Breast epithelium (tissue), 4 donors: Measurements from ENCODE around the gene ZNF268. TPM values are rescaled to one million over a fixed set of nuclear protein-coding genes. Genes with fewer than 3 reads are reported as not detected.

Source experiments
- DNase-seq, 2 donors: peaks; one replicate each; pipeline ENCODE4 v3.0.0-alpha.2; 2019; ENCODE audit warnings: low spot score in 2 of 2
- H3K27ac ChIP-seq, 2 donors: fragments of 200-600 bp; sonication (generic) in 1 of 2; one replicate each; pipeline ENCODE4 v1.5.1; 2016 to 2019; ENCODE audit warnings: mild to moderate bottlenecking in 1 of 2
- H3K27me3 ChIP-seq, 2 donors: fragments of 200-600 bp; sonication (generic) in 1 of 2; one replicate each; pipeline versions ENCODE4 v1.5.1 to v1.6.0; 2017 to 2019; ENCODE audit warnings: control low read depth in 1 of 2, mild to moderate bottlenecking in 1 of 2
- H3K36me3 ChIP-seq: fragments of 200-600 bp; one replicate; pipeline ENCODE4 v1.5.1; 2019
- H3K4me1 ChIP-seq, 2 donors: fragments of 200-600 bp; sonication (generic); one replicate each; pipeline ENCODE4 v1.5.1; 2016 to 2019; ENCODE audit warnings: control low read depth in 1 of 2
- H3K4me3 ChIP-seq, 3 donors: fragments of 200-600 bp; sonication (generic); 1 replicate in 2 of 3; 2 replicates in 1 of 3; pipeline ENCODE4 v1.5.1; 2016 to 2019; ENCODE audit warnings: mild to moderate bottlenecking in 3 of 3, moderate library complexity in 2 of 3
- H3K9me3 ChIP-seq, 2 donors: fragments of 200-600 bp; sonication (generic) in 1 of 2; one replicate each; pipeline ENCODE4 v1.5.1; 2016 to 2019; ENCODE audit warnings: control low read depth in 1 of 2
- POLR2A ChIP-seq: fragments of 450-650 bp; IDR thresholded peaks from one replicate; pipeline ENCODE4 v1.6.1; 2016; ENCODE audit warnings: antibody characterized with exemption, mild to moderate bottlenecking, moderate library complexity
- POLR2AphosphoS5 ChIP-seq, 3 donors: sonication (generic); formaldehyde crosslinking; IDR thresholded peaks; one replicate each; pipeline ENCODE4 v1.6.1; 2017; ENCODE audit warnings: antibody characterized with exemption in 3 of 3
- intact Hi-C: fragments of 100-400 bp; cut with DNase I; formaldehyde crosslinking; loops from one replicate; pipeline ENCODE4 v1.15.1; 2023; ENCODE audit warnings: low total_unique reads
- total RNA-seq, 3 donors: library from RNA; depleted of rRNA; stranded (reverse); fragments of >200 nt; gene quantifications; one replicate each; pipeline ENCODE4 v1.1.0, GENCODE V29; 2016
- TF ChIP-seq, protein P1 (sequence below), 3 donors: fragments of 450-650 bp; IDR thresholded peaks; one replicate each; pipeline ENCODE4 v1.5.1; 2016 to 2017; ENCODE audit warnings: antibody characterized with exemption in 3 of 3, mild to moderate bottlenecking in 3 of 3, moderate library complexity in 3 of 3

The ZNF268 gene
- total RNA-seq, 3 donors from 2014 or later, result 15.4 to 38.2 (median 23.3) TPM

DNA sequence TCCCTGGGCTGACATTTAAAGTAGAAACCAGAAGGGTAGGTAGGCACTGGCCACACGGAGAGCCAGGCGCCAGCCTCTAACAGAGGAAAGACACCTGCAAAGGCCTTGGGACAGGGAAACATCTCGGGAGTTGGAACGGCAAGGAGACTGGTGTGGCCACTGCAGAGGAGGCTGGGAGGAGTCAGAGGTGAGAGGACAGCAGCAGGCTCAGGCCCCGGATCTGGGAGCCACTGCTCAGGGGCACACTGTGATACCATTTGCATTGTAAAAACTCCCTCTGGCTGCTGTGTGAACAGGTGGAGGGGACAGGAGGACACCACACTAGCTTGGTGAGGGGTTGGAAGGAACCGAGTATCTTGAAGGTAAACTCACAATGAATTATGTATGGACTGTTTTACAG lies 51.7 kb downstream of the ZNF268 start:
- TF ChIP-seq POLR2AphosphoS5 (IDR thresholded peaks at IDR 0.05), result no peak
- no peak for TF ChIP-seq POLR2A
- TF ChIP-seq, protein P1, sequence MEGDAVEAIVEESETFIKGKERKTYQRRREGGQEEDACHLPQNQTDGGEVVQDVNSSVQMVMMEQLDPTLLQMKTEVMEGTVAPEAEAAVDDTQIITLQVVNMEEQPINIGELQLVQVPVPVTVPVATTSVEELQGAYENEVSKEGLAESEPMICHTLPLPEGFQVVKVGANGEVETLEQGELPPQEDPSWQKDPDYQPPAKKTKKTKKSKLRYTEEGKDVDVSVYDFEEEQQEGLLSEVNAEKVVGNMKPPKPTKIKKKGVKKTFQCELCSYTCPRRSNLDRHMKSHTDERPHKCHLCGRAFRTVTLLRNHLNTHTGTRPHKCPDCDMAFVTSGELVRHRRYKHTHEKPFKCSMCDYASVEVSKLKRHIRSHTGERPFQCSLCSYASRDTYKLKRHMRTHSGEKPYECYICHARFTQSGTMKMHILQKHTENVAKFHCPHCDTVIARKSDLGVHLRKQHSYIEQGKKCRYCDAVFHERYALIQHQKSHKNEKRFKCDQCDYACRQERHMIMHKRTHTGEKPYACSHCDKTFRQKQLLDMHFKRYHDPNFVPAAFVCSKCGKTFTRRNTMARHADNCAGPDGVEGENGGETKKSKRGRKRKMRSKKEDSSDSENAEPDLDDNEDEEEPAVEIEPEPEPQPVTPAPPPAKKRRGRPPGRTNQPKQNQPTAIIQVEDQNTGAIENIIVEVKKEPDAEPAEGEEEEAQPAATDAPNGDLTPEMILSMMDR (IDR thresholded peaks at IDR 0.05), result no peak
- H3K9me3 ChIP-seq, result peaks cover 41 to 59% of the 10 kb centered on the region in 2 donors
- H3K36me3 ChIP-seq, result no peaks in the 10 kb centered on the region
- H3K4me1 ChIP-seq, result no peaks in the 10 kb centered on the region
- intact Hi-C loops, result no loop called here
- DNase-seq, result no peak
- no peak overlapping the region for H3K4me3 ChIP-seq
- no peak overlapping the region for H3K27ac ChIP-seq
- H3K27me3 ChIP-seq, result peaks cover 0 to 10% of the 10 kb centered on the region in 2 donors

DNA sequence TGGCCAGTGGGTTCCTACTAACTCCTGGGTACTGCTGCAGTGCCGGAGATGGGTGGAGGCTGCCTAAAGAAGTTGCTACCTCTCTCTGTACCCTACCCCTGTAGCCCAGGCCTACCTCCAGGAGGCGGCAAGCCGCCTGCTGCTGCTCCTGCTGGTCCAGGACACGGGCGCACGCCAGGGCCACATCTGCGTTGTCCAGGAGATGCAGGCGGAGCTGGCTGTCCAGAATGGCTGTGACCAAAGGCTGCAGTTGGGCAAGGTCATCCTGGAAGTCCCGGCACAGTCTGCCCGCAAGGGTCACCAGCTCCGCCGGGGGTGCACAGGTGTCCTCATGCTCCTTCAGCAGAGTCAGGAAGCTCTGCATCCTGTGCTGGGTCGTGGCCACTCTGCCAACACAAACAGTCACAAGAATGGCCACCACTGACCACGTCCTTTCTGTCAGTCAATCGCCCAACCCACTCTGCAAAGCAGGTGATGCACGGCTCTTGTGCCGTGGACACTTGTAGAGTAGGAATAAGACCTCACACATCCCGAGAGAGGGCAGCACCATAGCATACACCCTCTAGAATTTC lies 52.8 kb downstream of the ZNF268 start:
- intact Hi-C loops, result no loop called here
- peaks cover 39 to 60% of the 10 kb centered on the region in 2 donors for H3K9me3 ChIP-seq
- no peak overlapping the region for H3K27ac ChIP-seq

DNA sequence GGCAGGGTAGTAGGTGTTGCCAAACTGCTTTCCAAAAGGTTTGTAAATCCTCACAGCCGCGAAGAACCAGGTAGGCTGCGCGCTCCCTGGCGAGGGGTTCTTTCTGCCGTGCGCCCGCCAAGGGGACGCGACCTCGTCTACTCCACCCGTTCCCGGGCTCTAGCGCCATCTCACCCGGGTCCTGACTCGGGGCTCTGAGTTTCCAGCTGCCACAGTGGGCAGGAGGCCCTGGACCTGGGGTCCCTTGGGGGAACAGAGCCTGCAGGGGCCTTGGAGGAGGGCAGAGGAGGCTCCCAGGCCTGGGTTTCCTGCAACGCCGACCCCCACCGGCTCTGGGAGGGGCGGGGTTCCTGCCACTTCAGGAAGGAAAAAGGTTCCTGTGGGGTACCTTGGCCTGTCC lies 53.7 kb downstream of the ZNF268 start:
- intact Hi-C loops, result no loop called here
- no peak overlapping the region for H3K27ac ChIP-seq
- H3K9me3 ChIP-seq, result peaks cover 42 to 56% of the 10 kb centered on the region in 2 donors
- no peaks in the 10 kb centered on the region for H3K4me1 ChIP-seq
- TF ChIP-seq POLR2A (no peak), POLR2AphosphoS5 (IDR thresholded peaks at IDR 0.05) (no peak)
- TF ChIP-seq, protein P1 (IDR thresholded peaks at IDR 0.05), result no peak
- H3K27me3 ChIP-seq, result peaks cover 0 to 10% of the 10 kb centered on the region in 2 donors
- no peak overlapping the region for H3K4me3 ChIP-seq
- DNase-seq, result no peak
- no peaks in the 10 kb centered on the region for H3K36me3 ChIP-seq

More for the DNA sequence above, 52.8 kb downstream of the ZNF268 start:
- Histone ChIP-seq H3K4me1 (no peaks in the 10 kb centered on the region), H3K27me3 (peaks cover 0 to 10% of the 10 kb centered on the region in 2 donors), H3K36me3 (no peaks in the 10 kb centered on the region), H3K4me3 (no peak overlapping the region)
- DNase-seq, result no peak
- TF ChIP-seq, protein P1 (IDR thresholded peaks at IDR 0.05), result no peak
- TF ChIP-seq POLR2A (no peak), POLR2AphosphoS5 (IDR thresholded peaks at IDR 0.05) (no peak)

DNA sequence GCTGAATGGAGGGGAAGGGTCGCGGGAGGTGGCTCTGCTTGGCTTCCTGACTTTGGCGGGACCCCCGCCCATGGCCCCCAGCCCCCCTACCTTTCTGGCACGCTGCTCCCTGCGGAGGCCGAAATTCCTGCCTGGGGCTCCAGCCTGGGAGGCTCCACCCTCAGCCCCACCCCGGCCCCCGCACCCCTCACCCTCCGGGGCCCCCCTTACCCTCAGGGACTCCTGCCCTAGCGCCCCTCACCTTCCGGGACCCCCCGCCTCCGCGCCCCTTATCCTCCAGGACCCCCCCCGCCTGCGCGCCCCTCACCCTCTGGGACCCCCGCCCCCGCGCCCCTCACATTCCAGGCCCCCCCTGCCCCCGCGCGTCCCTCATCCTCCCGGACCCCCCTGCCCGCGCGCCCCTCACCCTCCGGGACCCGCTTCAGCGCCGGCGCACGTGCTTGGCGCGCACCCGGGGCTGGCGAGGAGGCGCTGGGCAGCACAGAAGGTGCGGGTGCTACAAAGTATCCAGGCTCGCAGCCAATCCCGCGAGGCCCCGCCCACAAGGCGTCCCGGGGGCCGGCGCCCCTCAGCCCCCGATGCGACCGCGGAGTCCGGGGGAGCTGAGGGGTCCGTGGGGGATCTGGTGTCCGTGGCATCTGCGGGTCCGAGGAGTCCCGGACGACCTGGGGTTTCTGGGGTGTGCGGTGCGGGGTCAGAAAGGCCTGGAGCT lies 54.3 kb downstream of the ZNF268 start, which contains the start of gene ANHX:
Gene ANHX, minus strand, starts transcription at position 477 of the 712 bp plus-strand sequence. CDS start 1,521 bp downstream, outside the sequence.
- Histone ChIP-seq H3K4me1 (no peaks in the 10 kb centered on the region), H3K27ac (no peak within 1 kb of the TSS), H3K36me3 (no peaks in the 10 kb centered on the region), H3K4me3 (no peak within 1 kb of the TSS), H3K9me3 (peaks cover 42 to 56% of the 10 kb centered on the region in 2 donors), H3K27me3 (peaks cover 0 to 10% of the 10 kb centered on the region in 2 donors)
- TF ChIP-seq, protein P1 (IDR thresholded peaks at IDR 0.05), result no peak
- TF ChIP-seq POLR2A (no peak), POLR2AphosphoS5 (IDR thresholded peaks at IDR 0.05) (no peak)
- no peak for DNase-seq
- intact Hi-C loops, result no loop called here

DNA sequence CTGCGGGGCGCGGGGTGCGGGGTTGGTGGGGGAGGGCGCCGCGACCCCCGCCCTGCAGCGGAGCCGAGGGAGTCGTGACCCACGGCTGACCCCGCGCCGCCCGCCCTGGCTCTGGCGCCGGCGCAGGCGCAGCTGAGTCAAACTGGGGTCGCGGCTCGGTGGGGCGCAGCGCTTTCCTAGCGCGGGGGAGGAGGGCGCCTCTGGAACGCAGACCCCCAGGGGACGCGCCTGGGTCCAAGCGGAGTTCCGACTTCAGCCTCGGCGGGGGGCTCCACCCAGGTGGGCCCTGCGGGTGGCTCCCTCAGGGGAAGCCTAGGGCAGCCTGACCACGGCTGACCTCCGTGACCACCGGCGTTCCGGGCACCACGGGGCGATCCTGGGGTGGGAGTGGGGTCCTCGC lies 54.8 kb downstream of the ZNF268 start:
- no peaks in the 10 kb centered on the region for H3K36me3 ChIP-seq
- H3K4me1 ChIP-seq, result no peaks in the 10 kb centered on the region
- H3K27me3 ChIP-seq, result peaks cover 0 to 10% of the 10 kb centered on the region in 2 donors
- no peak overlapping the region for H3K27ac ChIP-seq
- no peak for TF ChIP-seq POLR2AphosphoS5 (IDR thresholded peaks at IDR 0.05)
- TF ChIP-seq, protein P1 (IDR thresholded peaks at IDR 0.05), result no peak
- TF ChIP-seq POLR2A, result no peak
- H3K4me3 ChIP-seq, result no peak overlapping the region
- no peak for DNase-seq
- peaks cover 42 to 56% of the 10 kb centered on the region in 2 donors for H3K9me3 ChIP-seq
- intact Hi-C loops, result no loop called here
